Body of pancreas (tissue), 4 donors: ENCODE measurements around the gene OMA1. TPM values are rescaled to one million over a fixed set of nuclear protein-coding genes. Genes with fewer than 3 reads are reported as not detected.

Source experiments
- ATAC-seq: fragments of 150-250 bp; one replicate; pipeline ENCODE4 v1.9.1; 2016
- DNase-seq, 4 donors: peaks; one replicate each; pipeline ENCODE4 v3.0.0-alpha.2; 2019
- H3K27ac ChIP-seq, 4 donors: fragments of 200-600 bp; sonication (generic); 1 replicate in 3 of 4; 2 replicates in 1 of 4; pipeline versions ENCODE4 v1.5.1 to v1.6.1; 2016 to 2019; ENCODE audit warnings: mild to moderate bottlenecking in 1 of 4, mixed read lengths in 1 of 4, moderate library complexity in 1 of 4
- H3K27me3 ChIP-seq, 2 donors: fragments of 200-600 bp; sonication (generic); one replicate each; pipeline ENCODE4 v1.6.0; 2016; ENCODE audit warnings: mild to moderate bottlenecking in 1 of 2
- H3K36me3 ChIP-seq, 2 donors: fragments of 200-600 bp; sonication (generic); replicated peaks in 1 of 2; 2 replicates each; pipeline ENCODE4 v1.5.1; 2016; ENCODE audit warnings: low read depth in 2 of 2; ENCODE audit not compliant: insufficient read depth in 1 of 2
- H3K4me1 ChIP-seq: fragments of 200-600 bp; sonication (generic); one replicate; pipeline ENCODE4 v1.6.0; 2016
- H3K4me3 ChIP-seq, 2 donors: fragments of 200-600 bp; sonication (generic); 1 replicate in 1 of 2; 2 replicates in 1 of 2; pipeline ENCODE4 v1.5.1; 2016 to 2019
- H3K9me3 ChIP-seq, 3 donors: fragments of 200-600 bp; sonication (generic); 1 replicate in 2 of 3; 2 replicates in 1 of 3; pipeline ENCODE4 v1.5.1; 2016
- CTCF ChIP-seq, 7 experiments: fragments of 450-650 bp in 4 of 7; fragments of 200-600 bp in 3 of 7; sonication (generic) in 3 of 7; IDR thresholded peaks; one replicate each; pipeline ENCODE4 v1.5.1; 2016 to 2019; ENCODE audit warnings: antibody characterized with exemption in 7 of 7
- POLR2A ChIP-seq, 3 donors: fragments of 450-650 bp; IDR thresholded peaks; one replicate each; pipeline ENCODE4 v1.6.1; 2016; ENCODE audit warnings: antibody characterized with exemption in 3 of 3, mild to moderate bottlenecking in 2 of 3
- WGBS, 2 donors: methylation state at CpG; one replicate each; pipeline ENCODE4 v1.1.5; 2017; 5-methylcytosine and 5-hydroxymethylcytosine counted together
- intact Hi-C: fragments of 100-400 bp; cut with DNase I; formaldehyde crosslinking; loops from one replicate; pipeline ENCODE4 v1.15.1; 2023
- total RNA-seq, 2 donors: library from RNA; depleted of rRNA; stranded (reverse); fragments of >200 nt; gene quantifications; one replicate each; pipeline ENCODE4 v1.1.0, GENCODE V29; 2016

OMA1 gene
- total RNA-seq, 2 donors from 2014 or later = 16.5 to 18.7 TPM

- intact Hi-C loops = no loop called here
- WGBS, 2 donors = 83 to 85% methylated on average over 3 of the region's 3 CpGs
- H3K4me3 ChIP-seq = no peak overlapping the region
- TF ChIP-seq CTCF (IDR thresholded peaks at IDR 0.05) (no peak), POLR2A (IDR thresholded peaks at IDR 0.05) (no peak)
- ATAC-seq = no peak
- H3K27ac ChIP-seq = no peak overlapping the region
- no peaks in the 10 kb centered on the region for H3K9me3 ChIP-seq
- no peaks in the 10 kb centered on the region for H3K4me1 ChIP-seq
- H3K36me3 ChIP-seq = no peaks in the 10 kb centered on the region
- no peak for DNase-seq
- no peaks in the 10 kb centered on the region for H3K27me3 ChIP-seq
These were observed 90.1 kb downstream of the OMA1 start for GRCh38 chr1:58456470-58456869.

- DNase-seq = no peak
- no peak overlapping the region for H3K27ac ChIP-seq
- no peaks in the 10 kb centered on the region for H3K4me1 ChIP-seq
- ATAC-seq = no peak
- no peaks in the 10 kb centered on the region for H3K36me3 ChIP-seq
- 85 to 88% methylated on average over 6 of the region's 6 CpGs for WGBS, 2 donors
- no peak overlapping the region for H3K4me3 ChIP-seq
- intact Hi-C loops = no loop called here
- no peaks in the 10 kb centered on the region for H3K27me3 ChIP-seq
- TF ChIP-seq CTCF (IDR thresholded peaks at IDR 0.05) (no peak), POLR2A (IDR thresholded peaks at IDR 0.05) (no peak)
- H3K9me3 ChIP-seq = no peaks in the 10 kb centered on the region
These were observed 91.7 kb downstream of the OMA1 start for GRCh38 chr1:58454807-58455206.

- ATAC-seq (no peak), DNase-seq (no peak)
- 78 to 79% methylated on average over 11 of the region's 11 CpGs for WGBS, 2 donors
- Histone ChIP-seq H3K4me3 (no peak overlapping the region), H3K27ac (no peak overlapping the region), H3K9me3 (no peaks in the 10 kb centered on the region), H3K27me3 (no peaks in the 10 kb centered on the region), H3K36me3 (no peaks in the 10 kb centered on the region), H3K4me1 (no peaks in the 10 kb centered on the region)
- TF ChIP-seq CTCF (IDR thresholded peaks at IDR 0.05) (no peak), POLR2A (IDR thresholded peaks at IDR 0.05) (no peak)
- intact Hi-C loops = no loop called here
These were observed 92.1 kb downstream of the OMA1 start for GRCh38 chr1:58454385-58454784.

GRCh38 chr1:58451560-58452191 lies 94.8 kb downstream of the OMA1 start:
- H3K4me1 ChIP-seq = no peaks in the 10 kb centered on the region
- ATAC-seq = no peak
- H3K27me3 ChIP-seq = no peaks in the 10 kb centered on the region
- DNase-seq = no peak
- no peak overlapping the region for H3K4me3 ChIP-seq
- intact Hi-C loops = no loop called here
- H3K9me3 ChIP-seq = no peaks in the 10 kb centered on the region
- TF ChIP-seq CTCF (IDR thresholded peaks at IDR 0.05) = no peak
- no peak for TF ChIP-seq POLR2A (IDR thresholded peaks at IDR 0.05)
- no peaks in the 10 kb centered on the region for H3K36me3 ChIP-seq
- H3K27ac ChIP-seq = no peak overlapping the region
- 75 to 79% methylated on average over 14 of the region's 14 CpGs for WGBS, 2 donors

GRCh38 chr1:58447886-58448285 lies 98.6 kb downstream of the OMA1 start:
- no peaks in the 10 kb centered on the region for H3K36me3 ChIP-seq
- no peaks in the 10 kb centered on the region for H3K9me3 ChIP-seq
- H3K4me3 ChIP-seq = no peak overlapping the region
- H3K4me1 ChIP-seq = no peaks in the 10 kb centered on the region
- 70 to 75% methylated on average over 2 of the region's 2 CpGs for whole genome bisulfite sequencing, 2 donors
- H3K27ac ChIP-seq = no peak overlapping the region
- ATAC-seq = no peak
- intact Hi-C loops = no loop called here
- TF ChIP-seq CTCF (IDR thresholded peaks at IDR 0.05) (no peak), POLR2A (IDR thresholded peaks at IDR 0.05) (no peak)
- DNase-seq = no peak
- H3K27me3 ChIP-seq = no peaks in the 10 kb centered on the region
